GM18507 (cell line): ENCODE measurements around the gene PARP14.
A peak's percentile ranks its signal among the peaks of the same experiment; 100 is the strongest.
"Not testable (repeated sequence)": the region's sequence is repeated elsewhere in the genome, so short reads cannot be mapped to it uniquely, and the experiment has no call there.

ENCODE experiments used
- DNase-seq: peaks from one replicate; pipeline ENCODE4 v3.0.0; 2011; ENCODE audit warnings: low read depth; ENCODE audit not compliant: insufficient read length; ENCODE audit errors: extremely low spot score
- FAIRE-seq: peaks from 2 replicates; lab custom pipeline; 2011; peaks lifted over from hg19 to GRCh38; lab: Jason Lieb, UNC

The PARP14 gene

GRCh38 chr3:122700193-122700592, 19.6 kb downstream of the PARP14 start:
- FAIRE-seq (no peak), DNase-seq (no peak)

- DNase-seq (no peak), FAIRE-seq (no peak)
Observed at GRCh38 chr3:122705379-122705778, 24.7 kb downstream of the PARP14 start.

GRCh38 chr3:122710616-122711251, 30.1 kb downstream of the PARP14 start:
- FAIRE-seq, result peak; percentile 74
- not testable (repeated sequence) for DNase-seq

- FAIRE-seq (no peak), DNase-seq (no peak)
Observed at GRCh38 chr3:122714273-122714672, 33.6 kb downstream of the PARP14 start.

- DNase-seq (no peak), FAIRE-seq (no peak)
Observed at GRCh38 chr3:122716667-122717066, 36.0 kb downstream of the PARP14 start.

- no peak for FAIRE-seq
- no peak for DNase-seq
Observed at GRCh38 chr3:122719273-122719921, 38.8 kb downstream of the PARP14 start.

GRCh38 chr3:122725106-122725505, 44.5 kb downstream of the PARP14 start:
- DNase-seq (no peak), FAIRE-seq (no peak)

- DNase-seq (no peak), FAIRE-seq (no peak)
Observed at GRCh38 chr3:122727294-122727693, 46.7 kb downstream of the PARP14 start.

- FAIRE-seq, result no peak
Observed at GRCh38 chr3:122727766-122728165, 47.1 kb downstream of the PARP14 start.

GRCh38 chr3:122728186-122728585, 47.5 kb downstream of the PARP14 start:
- DNase-seq (no peak), FAIRE-seq (no peak)

More at GRCh38 chr3:122727766-122728165, 47.1 kb downstream of the PARP14 start:
- DNase-seq, result no peak

GRCh38 chr3:122728756-122729514, 48.3 kb downstream of the PARP14 start:
- DNase-seq (no peak), FAIRE-seq (no peak)

- FAIRE-seq (no peak), DNase-seq (no peak)
Observed at GRCh38 chr3:122730240-122730639, 49.6 kb downstream of the PARP14 start.

- not testable (repeated sequence) for FAIRE-seq, DNase-seq
Observed at GRCh38 chr3:122732682-122733525, 52.3 kb downstream of the PARP14 start.

GRCh38 chr3:122739172-122739571, 58.5 kb downstream of the PARP14 start:
- FAIRE-seq (no peak), DNase-seq (no peak)

GRCh38 chr3:122742234-122742633, 61.6 kb downstream of the PARP14 start:
- no peak for FAIRE-seq

GRCh38 chr3:122743581-122744120, 63.0 kb downstream of the PARP14 start:
- no peak for FAIRE-seq

More at GRCh38 chr3:122742234-122742633, 61.6 kb downstream of the PARP14 start:
- DNase-seq, result no peak

GRCh38 chr3:122745369-122746021, 64.9 kb downstream of the PARP14 start:
- DNase-seq (no peak), FAIRE-seq (no peak)

More at GRCh38 chr3:122743581-122744120, 63.0 kb downstream of the PARP14 start:
- DNase-seq, result no peak

- not testable (repeated sequence) for DNase-seq, FAIRE-seq
Observed at GRCh38 chr3:122747295-122747694, 66.7 kb downstream of the PARP14 start.

GRCh38 chr3:122748347-122748746, 67.7 kb downstream of the PARP14 start:
- no peak for FAIRE-seq
- no peak for DNase-seq
